ENCODE results near the gene KIAA0825.
"Not testable (repeated sequence)": the region's sequence is repeated elsewhere in the genome, so short reads cannot be mapped to it uniquely, and the experiment has no call there.

The KIAA0825 gene

GRCh38 chr5:94362857-94363256 lies 255.5 kb downstream of the KIAA0825 start:
- no peak for DNase-seq (ENCODE audit: low read depth)

GRCh38 chr5:94361832-94362796 lies 256.3 kb downstream of the KIAA0825 start:
- no peak for DNase-seq (ENCODE audit: low read depth)

GRCh38 chr5:94361161-94361560 lies 257.2 kb downstream of the KIAA0825 start:
- DNase-seq (ENCODE audit: low read depth) = no peak

GRCh38 chr5:94360382-94361130 lies 257.8 kb downstream of the KIAA0825 start:
- DNase-seq (ENCODE audit: low read depth) = no peak

DNA sequence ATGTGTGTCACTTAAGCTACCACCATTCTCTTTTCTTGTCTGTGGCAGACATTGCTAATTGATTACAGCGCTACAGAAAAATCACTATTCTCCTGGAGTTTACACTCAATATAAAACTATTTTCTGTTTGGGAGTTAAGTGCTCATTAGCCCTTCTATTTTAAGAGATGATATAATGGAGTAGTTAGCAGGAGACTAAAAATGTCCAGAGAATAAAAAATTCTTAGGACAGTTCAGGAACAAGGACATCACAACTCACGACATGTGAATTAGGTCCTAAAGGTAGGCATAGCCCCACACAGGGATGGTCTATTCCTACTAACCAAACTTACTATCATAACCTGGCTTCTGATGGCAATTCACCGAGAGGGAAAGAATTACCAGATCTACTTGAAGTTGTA lies 258.5 kb downstream of the KIAA0825 start:
- DNase-seq (ENCODE audit: low read depth) = no peak

GRCh38 chr5:94355811-94356210 lies 262.6 kb downstream of the KIAA0825 start:
- DNase-seq (ENCODE audit: low read depth) = no peak

GRCh38 chr5:94354837-94355485 lies 263.4 kb downstream of the KIAA0825 start:
- not testable (repeated sequence) for DNase-seq (ENCODE audit: low read depth)

DNA sequence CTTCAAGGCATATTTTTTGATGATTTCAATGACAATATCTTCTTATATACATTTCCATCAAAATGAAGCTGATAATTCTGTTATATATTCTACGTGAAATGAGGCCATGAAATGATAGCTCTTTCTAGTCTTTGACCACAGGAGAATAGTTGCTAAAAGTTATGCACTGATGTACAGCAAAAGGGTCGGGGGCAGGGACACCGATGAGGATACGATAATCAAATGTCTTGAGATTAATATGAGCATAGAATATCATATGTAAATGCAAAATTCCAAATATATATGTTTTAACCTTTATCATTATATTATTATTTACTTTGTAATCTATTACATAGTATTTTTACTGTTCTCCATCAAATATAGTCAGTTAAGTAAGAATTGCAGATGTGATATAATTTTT lies 264.8 kb downstream of the KIAA0825 start:
- DNase-seq (ENCODE audit: low read depth) = no peak

GRCh38 chr5:94347130-94347529 lies 271.3 kb downstream of the KIAA0825 start:
- no peak for DNase-seq (ENCODE audit: low read depth)

DNA sequence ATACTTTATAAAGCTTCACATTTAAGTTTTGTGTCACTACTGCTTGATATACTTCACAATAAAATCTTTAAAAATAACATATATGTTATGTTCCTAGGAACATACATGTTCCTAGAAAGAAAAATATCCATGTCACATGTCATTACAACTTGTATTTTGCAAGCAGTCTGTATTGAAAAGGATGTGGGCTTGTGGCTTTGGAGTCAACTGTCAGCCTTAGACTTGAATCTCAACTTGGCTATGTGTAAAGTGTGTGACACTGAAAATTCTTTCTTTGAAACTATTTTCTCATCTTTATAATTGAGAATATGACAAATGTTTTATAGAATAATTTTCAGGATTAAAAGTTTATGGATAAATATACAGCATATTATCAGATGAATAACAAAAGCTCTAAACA lies 273.1 kb downstream of the KIAA0825 start:
- no peak for DNase-seq (ENCODE audit: low read depth)

DNA sequence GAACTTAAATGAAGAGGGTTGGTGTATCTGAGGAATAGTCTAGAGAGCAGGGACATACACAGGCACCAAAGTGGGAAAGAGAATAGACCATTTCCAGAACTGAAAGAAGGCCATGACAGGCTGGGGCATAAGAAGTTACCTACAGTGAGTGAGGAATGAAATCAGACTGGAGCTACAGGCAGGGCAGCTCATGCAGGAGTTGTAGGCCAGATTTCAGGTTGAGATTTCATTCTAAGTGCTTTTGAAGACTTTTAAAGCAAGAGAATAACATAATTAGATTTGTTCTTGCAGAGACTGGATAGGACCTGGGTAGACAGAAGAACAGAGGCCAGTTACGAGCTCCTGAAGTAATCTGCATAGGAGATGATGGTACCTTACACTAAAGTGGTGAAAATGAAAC lies 280.8 kb downstream of the KIAA0825 start:
- no peak for DNase-seq (ENCODE audit: low read depth)

DNA sequence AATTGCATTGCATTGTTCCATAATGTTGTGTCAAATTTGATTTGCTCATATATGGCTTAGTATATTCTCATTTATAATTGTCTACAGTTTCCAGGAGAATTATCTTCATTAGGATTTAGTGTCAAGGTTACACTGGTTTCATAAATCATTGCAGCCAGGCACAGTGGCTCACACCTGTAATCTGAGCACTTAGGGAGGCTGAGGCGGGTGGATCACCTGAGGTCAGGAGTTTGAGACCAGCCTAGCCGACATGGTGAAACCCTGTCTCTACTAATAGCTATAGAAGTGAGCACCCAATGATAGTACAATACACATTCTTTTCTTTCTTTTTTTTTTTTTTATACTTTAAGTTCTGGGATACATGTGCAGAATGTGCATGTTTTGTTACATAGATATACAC lies 282.5 kb downstream of the KIAA0825 start:
- DNase-seq (ENCODE audit: low read depth) = no peak

GRCh38 chr5:94329115-94329514 lies 289.3 kb downstream of the KIAA0825 start:
- DNase-seq (ENCODE audit: low read depth) = no peak

DNA sequence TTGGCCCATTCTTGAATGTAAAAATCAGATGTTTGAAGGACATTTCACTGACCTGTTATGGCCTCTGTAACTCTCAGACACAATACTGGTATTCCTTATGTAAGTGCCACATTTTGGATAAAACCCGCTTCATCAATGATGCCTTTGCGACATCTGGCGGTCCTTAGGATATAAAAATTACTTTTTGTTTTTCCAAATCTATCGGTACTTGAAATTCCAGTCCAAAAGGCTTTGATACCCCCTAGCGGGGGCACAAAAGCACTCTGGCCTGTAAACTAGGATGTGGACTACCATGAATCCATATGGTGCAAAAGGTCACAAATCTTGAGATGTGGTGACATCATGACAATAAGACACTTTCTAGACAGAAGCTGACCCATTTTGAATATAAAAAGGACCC lies 291.8 kb downstream of the KIAA0825 start:
- no peak for DNase-seq (ENCODE audit: low read depth)

DNA sequence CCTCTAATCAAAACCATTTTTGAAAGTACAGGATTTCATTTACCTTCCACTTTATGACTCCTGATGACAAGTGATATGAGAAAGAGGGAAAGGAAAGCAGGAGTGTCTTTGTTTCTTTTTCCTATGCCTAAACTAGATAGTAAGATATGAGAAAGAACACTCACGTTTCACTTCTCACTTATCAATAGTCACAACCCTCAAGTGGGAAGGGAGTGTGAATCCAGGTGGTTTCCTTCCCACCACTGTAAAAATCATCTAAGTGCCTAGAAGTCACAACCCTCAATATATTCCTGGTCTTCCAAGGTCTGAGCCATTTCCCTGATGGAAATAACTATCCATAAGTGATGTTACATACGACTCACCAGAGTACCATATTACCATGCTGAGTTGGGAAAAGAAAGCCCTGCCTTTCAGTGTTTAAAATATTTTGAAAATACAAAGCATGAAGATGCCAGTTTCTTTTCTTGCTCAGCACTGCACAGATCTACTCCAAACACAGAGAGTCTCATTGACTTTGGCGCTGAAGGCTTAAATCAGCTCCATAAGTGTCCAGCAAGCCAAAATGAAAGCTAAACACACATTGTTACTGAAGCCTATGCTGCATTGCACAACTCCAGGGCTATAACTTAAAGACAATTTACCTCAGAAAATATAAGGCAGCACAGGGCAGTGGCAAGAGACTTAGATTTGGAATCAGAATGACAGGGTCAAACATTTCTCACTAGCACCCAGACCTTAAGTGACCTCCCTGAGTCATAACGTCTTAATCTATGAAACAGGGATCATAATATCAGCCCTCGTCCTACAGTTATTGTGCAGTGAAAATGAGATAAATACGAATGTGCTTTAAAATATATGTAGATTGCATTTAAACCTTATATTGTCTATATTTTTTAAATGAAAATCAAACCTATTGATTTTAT lies 301.2 kb downstream of the KIAA0825 start:
- no peak for DNase-seq (ENCODE audit: low read depth)

- no peak for DNase-seq (ENCODE audit: low read depth)
These were observed 303.8 kb downstream of the KIAA0825 start for GRCh38 chr5:94314460-94315131.

GRCh38 chr5:94313696-94314095 lies 304.7 kb downstream of the KIAA0825 start:
- DNase-seq (ENCODE audit: low read depth) = no peak

GRCh38 chr5:94313188-94313587 lies 305.2 kb downstream of the KIAA0825 start:
- no peak for DNase-seq (ENCODE audit: low read depth)

- DNase-seq (ENCODE audit: low read depth) = no peak
These were observed 306.1 kb downstream of the KIAA0825 start for GRCh38 chr5:94312298-94312697.

DNA sequence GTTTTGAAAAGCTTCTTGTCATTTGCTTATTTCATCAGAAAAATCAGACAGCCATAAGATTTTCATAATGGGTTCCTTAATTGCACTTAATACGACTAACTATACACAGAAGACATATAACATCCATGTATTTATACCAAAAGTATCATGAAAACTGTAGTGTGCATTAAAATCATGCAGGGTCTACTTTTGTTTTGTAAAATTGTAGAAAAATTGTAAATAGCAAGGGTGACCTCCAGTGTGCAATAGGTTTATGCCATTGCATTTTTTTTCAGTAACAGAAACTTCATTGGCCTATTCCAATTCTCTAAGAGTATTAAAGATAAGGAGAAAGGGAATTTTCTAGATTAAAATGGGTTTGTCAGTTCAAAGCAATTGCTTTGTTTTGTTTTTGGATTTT lies 307.6 kb downstream of the KIAA0825 start:
- no peak for DNase-seq (ENCODE audit: low read depth)

GRCh38 chr5:94309141-94309540 lies 309.3 kb downstream of the KIAA0825 start:
- DNase-seq (ENCODE audit: low read depth) = no peak

All from CMK (cell line).